ENCODE data around the gene CYP4F3. TPM values are rescaled to one million over a fixed set of nuclear protein-coding genes. Genes with fewer than 3 reads are reported as not detected.

The CYP4F3 gene
- total and polyA plus RNA-seq, 2 of the 13 experiments (the other 11 are each of a cell fraction or from before 2014, with no cell fraction given): 17.8 to 22.8 TPM

- TF ChIP-seq ZBTB39 (CRISPR knock-in tag; IDR thresholded peaks at IDR 0.05) (no peak), ZFP90 (CRISPR knock-in tag; IDR thresholded peaks at IDR 0.05; ENCODE audit: borderline replicate concordance) (0 out of 2 replicates have a peak, but pooled peaks have one; percentile 39), KDM6A (CRISPR knock-in tag; IDR thresholded peaks at IDR 0.05; ENCODE audit: low read depth) (peak; percentile 89), SMAD1 (CRISPR knock-in tag; IDR thresholded peaks at IDR 0.05; ENCODE audit: borderline replicate concordance, low read depth) (no peak), ZNF777 (CRISPR knock-in tag; IDR thresholded peaks at IDR 0.05) (peak; percentile 40; the same call in 1 of the 2 replicates), NR2F6 (IDR thresholded peaks at IDR 0.05) (peak; percentile 35), NR2F6 (CRISPR knock-in tag; IDR thresholded peaks at IDR 0.05) (no peak; the same call in 1 of the 2 replicates), TGIF2 (CRISPR knock-in tag; IDR thresholded peaks at IDR 0.05) (peak; percentile 71; the same call in 1 of the 2 replicates), ATF1 (CRISPR knock-in tag; IDR thresholded peaks at IDR 0.05) (no peak), CCDC6 (CRISPR knock-in tag; IDR thresholded peaks at IDR 0.05) (0 out of 2 replicates have a peak, but pooled peaks have one; percentile 33), GATAD1 (CRISPR knock-in tag; IDR thresholded peaks at IDR 0.05) (0 out of 2 replicates have a peak, but pooled peaks have one; percentile 13), HNRNPLL (IDR thresholded peaks at IDR 0.05; ENCODE audit: low read depth, low read length, poor library complexity, severe bottlenecking) (peak; percentile 5), HHEX (CRISPR knock-in tag; IDR thresholded peaks at IDR 0.05) (no peak), MTA1 (CRISPR knock-in tag; IDR thresholded peaks at IDR 0.05; ENCODE audit: borderline replicate concordance) (0 out of 2 replicates have a peak, but pooled peaks have one; percentile 18), EHMT2 (IDR thresholded peaks at IDR 0.05; ENCODE audit: borderline replicate concordance, low read depth, low read length) (peak; percentile 54; the same call in 1 of the 2 replicates), KDM1A (CRISPR knock-in tag; IDR thresholded peaks at IDR 0.05) (0 out of 2 replicates have a peak, but pooled peaks have one; percentile 17), NCOA1 (CRISPR knock-in tag; IDR thresholded peaks at IDR 0.05) (0 out of 2 replicates have a peak, but pooled peaks have one; percentile 56), SYNCRIP (IDR thresholded peaks at IDR 0.05; ENCODE audit: insufficient read depth, low read depth, low read length) (no peak), ZNF10 (CRISPR knock-in tag; IDR thresholded peaks at IDR 0.05; ENCODE audit: borderline replicate concordance, low read depth) (no peak), ZNF788 (CRISPR knock-in tag; IDR thresholded peaks at IDR 0.05; ENCODE audit: borderline replicate concordance) (peak; percentile 73), MIER2 (CRISPR knock-in tag; IDR thresholded peaks at IDR 0.05) (peak; percentile 59; the same call in 1 of the 2 replicates), FOXO1 (CRISPR knock-in tag; IDR thresholded peaks at IDR 0.05) (peak; percentile 95), ARNT2 (CRISPR knock-in tag; IDR thresholded peaks at IDR 0.05; ENCODE audit: low read depth) (peak; percentile 71; the same call in 1 of the 2 replicates), RXRB (CRISPR knock-in tag; IDR thresholded peaks at IDR 0.05; ENCODE audit: borderline replicate concordance) (peak; percentile 62), ZNF816 (CRISPR knock-in tag; IDR thresholded peaks at IDR 0.05; ENCODE audit: borderline replicate concordance) (no peak), SMC3 (IDR thresholded peaks at IDR 0.05; ENCODE audit: low read length) (no peak), SRSF1 (optimal IDR thresholded peaks at IDR 0.05; ENCODE audit: low read depth, low read length) (no peak), ZNF563 (CRISPR knock-in tag; IDR thresholded peaks at IDR 0.05) (0 out of 2 replicates have a peak, but pooled peaks have one; percentile 19), SOX6 (IDR thresholded peaks at IDR 0.05) (no peak), SOX6 (CRISPR knock-in tag; IDR thresholded peaks at IDR 0.05) (peak; percentile 76), ZNF362 (CRISPR knock-in tag; IDR thresholded peaks at IDR 0.05; ENCODE audit: borderline replicate concordance) (no peak)
Measured at GRCh38 chr19:15640904-15641597, 354 bp downstream of the CYP4F3 start (continued).

Data from HepG2 (cell line).